ENCODE measurements around the gene SEPTIN12. TPM values are rescaled to one million over a fixed set of nuclear protein-coding genes. Genes with fewer than 3 reads are reported as not detected.

The SEPTIN12 gene
- polyA plus RNA-seq, 4 donors = 0.06 TPM; not detected in 3

- Histone ChIP-seq H3K36me3 (ENCODE audit: control insufficient read depth in 3 of 3, insufficient read depth in 2 of 3, low read depth in 1 of 3, low read length in 3 of 3) (peaks cover 12 to 64% (median 17%) of the 10 kb centered on the region in 3 donors), H3K27me3 (ENCODE audit: control insufficient read depth in 3 of 3, insufficient read depth in 3 of 3, low read length in 3 of 3) (no peaks in the 10 kb centered on the region), H3K27ac (ENCODE audit: low read depth in 1 of 3, low read length in 2 of 3) (no peak overlapping the region), H3K4me1 (ENCODE audit: control insufficient read depth in 3 of 3, insufficient read depth in 2 of 3, low read depth in 1 of 3, low read length in 2 of 3) (peaks cover 0 to 20% (median 13%) of the 10 kb centered on the region in 3 donors), H3K4me3 (ENCODE audit: low read depth in 1 of 3, low read length in 3 of 3) (no peak overlapping the region), H3K9me3 (ENCODE audit: control insufficient read depth in 2 of 2, insufficient read depth in 1 of 2, low read depth in 1 of 2, low read length in 1 of 2) (no peaks in the 10 kb centered on the region)
- FAIRE-seq = no peak
- whole genome bisulfite sequencing, 3 donors = 89 to 92% (median 89%) methylated on average over 7 of the region's 7 CpGs
- DNase-seq = no peak
Observed at GRCh38 chr16:4763791-4764190, 24.4 kb downstream of the SEPTIN12 start.

- WGBS, 3 donors = 90 to 96% (median 94%) methylated on average over 6 to 9 of the region's 9 CpGs
- Histone ChIP-seq H3K4me3 (ENCODE audit: low read depth in 1 of 3, low read length in 3 of 3) (no peak overlapping the region), H3K4me1 (ENCODE audit: control insufficient read depth in 3 of 3, insufficient read depth in 2 of 3, low read depth in 1 of 3, low read length in 2 of 3) (peaks cover 0 to 11% (median 6%) of the 10 kb centered on the region in 3 donors), H3K27me3 (ENCODE audit: control insufficient read depth in 3 of 3, insufficient read depth in 3 of 3, low read length in 3 of 3) (no peaks in the 10 kb centered on the region), H3K36me3 (ENCODE audit: control insufficient read depth in 3 of 3, insufficient read depth in 2 of 3, low read depth in 1 of 3, low read length in 3 of 3) (peaks cover 17 to 78% (median 17%) of the 10 kb centered on the region in 3 donors), H3K9me3 (ENCODE audit: control insufficient read depth in 2 of 2, insufficient read depth in 1 of 2, low read depth in 1 of 2, low read length in 1 of 2) (no peaks in the 10 kb centered on the region), H3K27ac (ENCODE audit: low read depth in 1 of 3, low read length in 2 of 3) (no peak overlapping the region)
- DNase-seq (no peak), FAIRE-seq (no peak)
Observed at GRCh38 chr16:4762205-4762604, 25.9 kb downstream of the SEPTIN12 start.

DNA sequence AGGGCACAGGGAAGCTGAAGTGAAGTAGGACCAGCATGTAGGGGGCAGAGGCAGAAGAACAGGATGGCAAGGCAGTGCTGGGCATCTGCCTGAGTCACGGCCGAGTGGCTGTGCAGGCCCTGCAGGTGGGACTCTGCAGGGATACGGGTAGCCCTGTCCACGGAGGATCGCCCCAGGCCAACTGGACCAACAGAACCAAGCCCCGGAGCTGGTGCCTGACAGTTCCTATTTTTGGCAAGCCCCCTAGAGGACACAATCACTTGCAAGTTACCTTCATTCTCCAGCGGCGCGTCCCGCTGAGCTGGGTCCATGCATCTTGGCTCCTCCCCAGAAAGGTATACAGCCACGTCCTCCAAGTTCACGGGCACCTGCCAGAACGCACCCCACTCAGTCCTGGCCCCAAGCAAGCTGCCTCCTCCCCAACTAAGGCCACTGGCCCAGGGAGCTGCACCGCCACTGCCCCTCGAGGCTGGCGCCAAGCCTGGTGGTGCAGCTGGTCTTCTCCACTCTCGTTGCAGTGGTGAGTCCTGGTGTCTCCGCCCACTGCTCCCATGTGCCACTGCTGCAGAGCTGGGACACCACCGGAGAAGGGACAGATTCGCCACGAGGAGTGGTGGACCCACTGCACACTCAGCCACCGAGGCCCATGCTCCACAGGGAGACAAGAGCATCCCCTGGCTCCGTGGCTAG lies 27.8 kb downstream of the SEPTIN12 start:
- Histone ChIP-seq H3K36me3 (ENCODE audit: control insufficient read depth in 3 of 3, insufficient read depth in 2 of 3, low read depth in 1 of 3, low read length in 3 of 3) (peaks cover 17 to 82% (median 19%) of the 10 kb centered on the region in 3 donors), H3K9me3 (ENCODE audit: control insufficient read depth in 2 of 2, insufficient read depth in 1 of 2, low read depth in 1 of 2, low read length in 1 of 2) (no peaks in the 10 kb centered on the region), H3K27ac (ENCODE audit: low read depth in 1 of 3, low read length in 2 of 3) (no peak overlapping the region), H3K4me1 (ENCODE audit: control insufficient read depth in 3 of 3, insufficient read depth in 2 of 3, low read depth in 1 of 3, low read length in 2 of 3) (peaks cover 0 to 3% (median 0%) of the 10 kb centered on the region in 3 donors), H3K4me3 (ENCODE audit: low read depth in 1 of 3, low read length in 3 of 3) (no peak overlapping the region), H3K27me3 (ENCODE audit: control insufficient read depth in 3 of 3, insufficient read depth in 3 of 3, low read length in 3 of 3) (no peaks in the 10 kb centered on the region)
- DNase-seq (no peak), FAIRE-seq (no peak)
- whole genome bisulfite sequencing, 3 donors = 90 to 92% (median 91%) methylated on average over 22 to 23 of the region's 23 CpGs

GRCh38 chr16:4755687-4756086 lies 32.5 kb downstream of the SEPTIN12 start:
- WGBS, 3 donors = 96 to 99% (median 97%) methylated on average over 6 of the region's 6 CpGs
- no peak for FAIRE-seq

GRCh38 chr16:4754865-4755264 lies 33.3 kb downstream of the SEPTIN12 start:
- FAIRE-seq = no peak
- 97 to 100% (median 100%) methylated on average over 4 of the region's 4 CpGs for WGBS, 3 donors
- Histone ChIP-seq H3K4me1 (ENCODE audit: control insufficient read depth in 3 of 3, insufficient read depth in 2 of 3, low read depth in 1 of 3, low read length in 2 of 3) (no peaks in the 10 kb centered on the region), H3K27me3 (ENCODE audit: control insufficient read depth in 3 of 3, insufficient read depth in 3 of 3, low read length in 3 of 3) (no peaks in the 10 kb centered on the region), H3K9me3 (ENCODE audit: control insufficient read depth in 2 of 2, insufficient read depth in 1 of 2, low read depth in 1 of 2, low read length in 1 of 2) (peaks cover 0 to 6% of the 10 kb centered on the region in 2 donors), H3K4me3 (ENCODE audit: low read depth in 1 of 3, low read length in 3 of 3) (no peak overlapping the region), H3K27ac (ENCODE audit: low read depth in 1 of 3, low read length in 2 of 3) (no peak overlapping the region), H3K36me3 (ENCODE audit: control insufficient read depth in 3 of 3, insufficient read depth in 2 of 3, low read depth in 1 of 3, low read length in 3 of 3) (peaks cover 5 to 83% (median 16%) of the 10 kb centered on the region in 3 donors)
- no peak for DNase-seq

More at GRCh38 chr16:4755687-4756086, 32.5 kb downstream of the SEPTIN12 start:
- H3K36me3 ChIP-seq (ENCODE audit: control insufficient read depth in 3 of 3, insufficient read depth in 2 of 3, low read depth in 1 of 3, low read length in 3 of 3) = peaks cover 5 to 84% (median 20%) of the 10 kb centered on the region in 3 donors
- H3K27ac ChIP-seq (ENCODE audit: low read depth in 1 of 3, low read length in 2 of 3) = no peak overlapping the region
- no peaks in the 10 kb centered on the region for H3K4me1 ChIP-seq (ENCODE audit: control insufficient read depth in 3 of 3, insufficient read depth in 2 of 3, low read depth in 1 of 3, low read length in 2 of 3)
- peaks cover 0 to 6% of the 10 kb centered on the region in 2 donors for H3K9me3 ChIP-seq (ENCODE audit: control insufficient read depth in 2 of 2, insufficient read depth in 1 of 2, low read depth in 1 of 2, low read length in 1 of 2)
- no peak overlapping the region for H3K4me3 ChIP-seq (ENCODE audit: low read depth in 1 of 3, low read length in 3 of 3)
- H3K27me3 ChIP-seq (ENCODE audit: control insufficient read depth in 3 of 3, insufficient read depth in 3 of 3, low read length in 3 of 3) = no peaks in the 10 kb centered on the region
- DNase-seq = no peak

DNA sequence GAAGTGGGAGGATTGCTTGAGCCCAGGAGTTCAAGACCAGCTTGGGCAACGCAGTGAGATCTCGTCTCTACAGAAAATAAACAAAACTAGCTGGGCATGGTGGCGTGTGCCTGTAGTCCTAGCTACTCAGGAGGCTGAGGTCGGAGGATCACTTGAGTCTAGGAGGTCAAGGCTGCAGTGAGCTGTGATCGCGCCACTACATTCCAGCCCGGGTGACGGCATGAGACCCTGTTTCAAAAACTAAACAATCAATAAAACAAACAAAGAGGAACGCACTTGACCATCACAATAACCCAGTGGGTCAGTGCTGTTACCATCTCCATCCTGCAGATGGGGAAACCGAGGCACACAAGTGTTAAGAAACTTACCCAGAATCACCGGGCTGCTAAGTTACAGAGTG lies 34.9 kb downstream of the SEPTIN12 start:
- H3K36me3 ChIP-seq (ENCODE audit: control insufficient read depth in 3 of 3, insufficient read depth in 2 of 3, low read depth in 1 of 3, low read length in 3 of 3) = peaks cover 5 to 83% (median 10%) of the 10 kb centered on the region in 3 donors
- H3K4me3 ChIP-seq (ENCODE audit: low read depth in 1 of 3, low read length in 3 of 3) = no peak overlapping the region
- no peak overlapping the region for H3K27ac ChIP-seq (ENCODE audit: low read depth in 1 of 3, low read length in 2 of 3)
- no peaks in the 10 kb centered on the region for H3K4me1 ChIP-seq (ENCODE audit: control insufficient read depth in 3 of 3, insufficient read depth in 2 of 3, low read depth in 1 of 3, low read length in 2 of 3)
- FAIRE-seq = no peak
- no peaks in the 10 kb centered on the region for H3K27me3 ChIP-seq (ENCODE audit: control insufficient read depth in 3 of 3, insufficient read depth in 3 of 3, low read length in 3 of 3)
- DNase-seq = no peak
- 93 to 95% (median 95%) methylated on average over 11 of the region's 11 CpGs for WGBS, 3 donors
- H3K9me3 ChIP-seq (ENCODE audit: control insufficient read depth in 2 of 2, insufficient read depth in 1 of 2, low read depth in 1 of 2, low read length in 1 of 2) = peaks cover 0 to 6% of the 10 kb centered on the region in 2 donors

DNA sequence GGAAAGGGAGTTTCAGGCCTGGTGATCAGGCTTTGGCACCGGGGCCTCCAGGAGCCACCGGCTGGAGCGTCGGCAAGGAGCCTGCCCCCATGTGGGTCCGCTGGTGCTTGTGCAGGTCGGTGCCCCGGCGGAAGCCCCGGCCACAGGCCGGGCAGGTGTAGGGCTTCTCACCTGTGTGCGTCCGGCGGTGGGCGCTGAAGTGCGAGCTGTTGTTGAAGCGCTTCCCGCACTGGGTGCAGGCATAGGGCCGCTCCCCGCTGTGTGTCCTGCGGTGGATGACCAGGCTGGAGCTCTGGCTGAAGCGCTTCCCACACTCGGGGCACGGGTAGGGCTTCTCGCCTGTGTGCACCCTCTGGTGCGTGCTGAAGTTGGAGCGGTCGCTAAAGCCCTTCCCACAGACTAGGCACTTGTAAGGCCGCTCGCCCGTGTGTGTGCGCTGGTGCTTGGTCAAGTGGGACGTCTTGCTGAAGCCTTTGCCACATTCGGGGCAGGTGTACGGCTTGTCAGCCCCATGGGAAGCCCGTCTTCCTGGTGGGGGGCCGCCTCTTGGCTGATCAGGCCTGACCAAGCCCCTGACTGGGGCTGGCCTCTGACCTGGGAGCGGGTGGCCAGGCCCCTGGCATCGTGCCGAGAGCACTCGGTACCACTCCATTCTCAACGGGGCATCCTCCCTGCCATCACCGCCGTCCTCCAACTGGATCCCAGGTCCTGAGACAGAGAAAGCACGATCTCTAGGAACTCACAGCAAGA lies 35.6 kb downstream of the SEPTIN12 start:
- no peaks in the 10 kb centered on the region for H3K4me1 ChIP-seq (ENCODE audit: control insufficient read depth in 3 of 3, insufficient read depth in 2 of 3, low read depth in 1 of 3, low read length in 2 of 3)
- 96 to 98% (median 97%) methylated on average over 39 to 44 of the region's 44 CpGs for WGBS, 3 donors
- H3K27me3 ChIP-seq (ENCODE audit: control insufficient read depth in 3 of 3, insufficient read depth in 3 of 3, low read length in 3 of 3) = no peaks in the 10 kb centered on the region
- no peak for FAIRE-seq
- DNase-seq = no peak
- H3K36me3 ChIP-seq (ENCODE audit: control insufficient read depth in 3 of 3, insufficient read depth in 2 of 3, low read depth in 1 of 3, low read length in 3 of 3) = peaks cover 5 to 79% (median 9%) of the 10 kb centered on the region in 3 donors
- H3K9me3 ChIP-seq (ENCODE audit: control insufficient read depth in 2 of 2, insufficient read depth in 1 of 2, low read depth in 1 of 2, low read length in 1 of 2) = peaks cover 0 to 6% of the 10 kb centered on the region in 2 donors
- H3K4me3 ChIP-seq (ENCODE audit: low read depth in 1 of 3, low read length in 3 of 3) = no peak overlapping the region
- H3K27ac ChIP-seq (ENCODE audit: low read depth in 1 of 3, low read length in 2 of 3) = no peak overlapping the region

GRCh38 chr16:4750896-4751295 lies 37.2 kb downstream of the SEPTIN12 start:
- Histone ChIP-seq H3K4me3 (ENCODE audit: low read depth in 1 of 3, low read length in 3 of 3) (no peak overlapping the region), H3K27me3 (ENCODE audit: control insufficient read depth in 3 of 3, insufficient read depth in 3 of 3, low read length in 3 of 3) (no peaks in the 10 kb centered on the region), H3K27ac (ENCODE audit: low read depth in 1 of 3, low read length in 2 of 3) (no peak overlapping the region), H3K9me3 (ENCODE audit: control insufficient read depth in 2 of 2, insufficient read depth in 1 of 2, low read depth in 1 of 2, low read length in 1 of 2) (peaks cover 0 to 6% of the 10 kb centered on the region in 2 donors), H3K36me3 (ENCODE audit: control insufficient read depth in 3 of 3, insufficient read depth in 2 of 3, low read depth in 1 of 3, low read length in 3 of 3) (peaks cover 5 to 76% (median 9%) of the 10 kb centered on the region in 3 donors), H3K4me1 (ENCODE audit: control insufficient read depth in 3 of 3, insufficient read depth in 2 of 3, low read depth in 1 of 3, low read length in 2 of 3) (no peaks in the 10 kb centered on the region)
- DNase-seq (no peak), FAIRE-seq (no peak)
- WGBS, 3 donors = 81 to 88% (median 81%) methylated on average over 8 of the region's 8 CpGs

Measured in small intestine (tissue), 7 donors.